ENCODE results near the gene PF4V1. TPM values are rescaled to one million over a fixed set of nuclear protein-coding genes. Genes with fewer than 3 reads are reported as not detected.

PF4V1 gene
- total and polyA plus RNA-seq, 9 of the 15 experiments (the other 6 are each of a cell fraction or from before 2014, with no cell fraction given), result not detected

GRCh38 chr4:73891739-73892405, 38.8 kb downstream of the PF4V1 start:
- Histone ChIP-seq H3K4me2 (ENCODE audit: insufficient read depth, low read length) (no peak overlapping the region), H3K9me1 (ENCODE audit: control insufficient read depth, insufficient read depth, low read length) (no peaks in the 10 kb centered on the region), H3K9me3 (replicated peaks; ENCODE audit: control insufficient read depth, insufficient read depth, low read depth, low read length) (no peaks in the 10 kb centered on the region), H2AFZ (ENCODE audit: low read depth, low read length) (no peak overlapping the region), H3K4me1 (replicated peaks in 1 of 2; ENCODE audit: control insufficient read depth in 2 of 2, insufficient read depth in 2 of 2, low read length in 2 of 2) (no peaks in the 10 kb centered on the region), H3K79me2 (ENCODE audit: control insufficient read depth, insufficient read depth, low read length) (no peaks in the 10 kb centered on the region), H3K27ac (ENCODE audit: extremely low read depth, low read depth, low read length) (no peak overlapping the region), H3K27me3 (ENCODE audit: control insufficient read depth in 2 of 2, insufficient read depth in 2 of 2, low read length in 2 of 2) (no peaks in the 10 kb centered on the region), H3K36me3 (ENCODE audit: control insufficient read depth, insufficient read depth, low read length) (no peaks in the 10 kb centered on the region), H3K4me3 (no peak overlapping the region), H4K20me1 (replicated peaks; ENCODE audit: control insufficient read depth, insufficient read depth, low read length) (no peaks in the 10 kb centered on the region), H3K9ac (ENCODE audit: insufficient read depth in 1 of 2, low read depth in 2 of 2, low read length in 2 of 2) (no peak overlapping the region)
- TF ChIP-seq SMARCA5 (IDR thresholded peaks at IDR 0.05), result no peak
- TF ChIP-seq RAD21 (CRISPR knock-in tag; conservative IDR thresholded peaks at IDR 0.05 in 1 of 2, IDR thresholded peaks at IDR 0.05 in 1 of 2), result no peak
- TF ChIP-seq CCAR2 (IDR thresholded peaks at IDR 0.05; ENCODE audit: low read depth, low read length), result no peak
- TF ChIP-seq KDM4B (IDR thresholded peaks at IDR 0.05; ENCODE audit: borderline replicate concordance in 2 of 2, low read depth in 1 of 2), result no peak
- no peak for TF ChIP-seq SREBF2 (CRISPR knock-in tag; IDR thresholded peaks at IDR 0.05)
- no peak for TF ChIP-seq HIVEP1 (CRISPR knock-in tag; IDR thresholded peaks at IDR 0.05)
- TF ChIP-seq, protein P1, sequence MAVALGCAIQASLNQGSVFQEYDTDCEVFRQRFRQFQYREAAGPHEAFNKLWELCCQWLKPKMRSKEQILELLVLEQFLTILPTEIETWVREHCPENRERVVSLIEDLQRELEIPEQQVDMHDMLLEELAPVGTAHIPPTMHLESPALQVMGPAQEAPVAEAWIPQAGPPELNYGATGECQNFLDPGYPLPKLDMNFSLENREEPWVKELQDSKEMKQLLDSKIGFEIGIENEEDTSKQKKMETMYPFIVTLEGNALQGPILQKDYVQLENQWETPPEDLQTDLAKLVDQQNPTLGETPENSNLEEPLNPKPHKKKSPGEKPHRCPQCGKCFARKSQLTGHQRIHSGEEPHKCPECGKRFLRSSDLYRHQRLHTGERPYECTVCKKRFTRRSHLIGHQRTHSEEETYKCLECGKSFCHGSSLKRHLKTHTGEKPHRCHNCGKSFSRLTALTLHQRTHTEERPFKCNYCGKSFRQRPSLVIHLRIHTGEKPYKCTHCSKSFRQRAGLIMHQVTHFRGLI (CRISPR knock-in tag; IDR thresholded peaks at IDR 0.05), result no peak
- no peak for TF ChIP-seq ZNF717 (CRISPR knock-in tag; IDR thresholded peaks at IDR 0.05)
- TF ChIP-seq RBFOX2 (IDR thresholded peaks at IDR 0.05; ENCODE audit: low read depth, low read length), result no peak
- CTCF ChIA-PET (ENCODE audit: low intra/inter-chr PET ratio), result no interaction called here
- intact Hi-C loops (cut with micrococcal nuclease), result no loop called here
- no peak for FAIRE-seq
- POLR2A ChIA-PET, result no interaction called here
- in situ Hi-C loops (cut with MboI), result no loop called here
- WGBS (ENCODE audit: insufficient coverage, low coverage, missing lambda C conversion rate), result 100% methylated on average over 1 of the region's 1 CpG
- BruUV-seq (replicated peaks), result no TSS peak
- no peak for DNase-seq (ENCODE audit: extremely low read depth in 1 of 4, low spot score in 3 of 4)
- no peak for ATAC-seq
